Measurements from ENCODE around the gene NUP153. TPM values are rescaled to one million over a fixed set of nuclear protein-coding genes. Genes with fewer than 3 reads are reported as not detected.
"Not testable (repeated sequence)": the region's sequence is repeated elsewhere in the genome, so short reads cannot be mapped to it uniquely, and the experiment has no call there.

Gene NUP153
- total RNA-seq, 1 experiment from 2014 or later = 36.3 TPM

GRCh38 chr6:17591287-17591686 lies 115.4 kb downstream of the NUP153 start:
- H3K4me3 Mint-ChIP-seq (ENCODE audit: low read depth, unreplicated experiment) = no peak overlapping the region
- CTCF ChIA-PET = no interaction called here
- intact Hi-C loops (cut with micrococcal nuclease; ENCODE audit: unreplicated experiment) = no loop called here
- no peaks in the 10 kb centered on the region for H3K36me3 Mint-ChIP-seq (ENCODE audit: insufficient read depth, unreplicated experiment)
- H3K9me3 Mint-ChIP-seq (ENCODE audit: low read depth, unreplicated experiment) = no peaks in the 10 kb centered on the region
- BruUV-seq (replicated peaks) = no TSS peak
- H3K27me3 Mint-ChIP-seq (ENCODE audit: unreplicated experiment) = no peaks in the 10 kb centered on the region
- H3K4me1 Mint-ChIP-seq (ENCODE audit: low read depth, unreplicated experiment) = peaks cover under 1% of the 10 kb centered on the region
- H3K27ac Mint-ChIP-seq (ENCODE audit: unreplicated experiment) = no peak overlapping the region
- DNase-seq = no peak
- TF ChIP-seq CTCF (IDR thresholded peaks at IDR 0.05; ENCODE audit: unreplicated experiment) = no peak

- BruUV-seq (replicated peaks) = no TSS peak
- intact Hi-C loops (cut with micrococcal nuclease; ENCODE audit: unreplicated experiment) = no loop called here
- Mint-ChIP-seq H3K4me3 (ENCODE audit: low read depth, unreplicated experiment) (no peak overlapping the region), H3K27me3 (ENCODE audit: unreplicated experiment) (no peaks in the 10 kb centered on the region), H3K36me3 (ENCODE audit: insufficient read depth, unreplicated experiment) (no peaks in the 10 kb centered on the region), H3K27ac (ENCODE audit: unreplicated experiment) (no peak overlapping the region), H3K9me3 (ENCODE audit: low read depth, unreplicated experiment) (no peaks in the 10 kb centered on the region), H3K4me1 (ENCODE audit: low read depth, unreplicated experiment) (peaks cover 7% of the 10 kb centered on the region)
- TF ChIP-seq CTCF (IDR thresholded peaks at IDR 0.05; ENCODE audit: unreplicated experiment) = no peak
- peak; percentile 59 for DNase-seq
- CTCF ChIA-PET = interaction anchor here (0.6 to 1.0 kb wide), 6 partner anchors 10 to 434 kb away, joined by 3 to 8 read pairs (median 3); partner anchors contain the start of gene FAM8A1
Measured at GRCh38 chr6:17589406-17590096, 117.2 kb downstream of the NUP153 start.

GRCh38 chr6:17588011-17588410 lies 118.7 kb downstream of the NUP153 start:
- no peak for TF ChIP-seq CTCF (IDR thresholded peaks at IDR 0.05; ENCODE audit: unreplicated experiment)
- DNase-seq = no peak
- Mint-ChIP-seq H3K36me3 (ENCODE audit: insufficient read depth, unreplicated experiment) (no peaks in the 10 kb centered on the region), H3K4me3 (ENCODE audit: low read depth, unreplicated experiment) (no peak overlapping the region), H3K27ac (ENCODE audit: unreplicated experiment) (no peak overlapping the region), H3K27me3 (ENCODE audit: unreplicated experiment) (no peaks in the 10 kb centered on the region), H3K9me3 (ENCODE audit: low read depth, unreplicated experiment) (no peaks in the 10 kb centered on the region), H3K4me1 (ENCODE audit: low read depth, unreplicated experiment) (peaks cover 13% of the 10 kb centered on the region)
- CTCF ChIA-PET = no interaction called here
- no TSS peak for BruUV-seq (replicated peaks)
- intact Hi-C loops (cut with micrococcal nuclease; ENCODE audit: unreplicated experiment) = no loop called here

- H3K4me3 Mint-ChIP-seq (ENCODE audit: low read depth, unreplicated experiment); intact Hi-C loops (cut with micrococcal nuclease; ENCODE audit: unreplicated experiment); DNase-seq; H3K27me3 Mint-ChIP-seq (ENCODE audit: unreplicated experiment); BruUV-seq (replicated peaks); H3K9me3 Mint-ChIP-seq (ENCODE audit: low read depth, unreplicated experiment); CTCF ChIA-PET; H3K36me3 Mint-ChIP-seq (ENCODE audit: insufficient read depth, unreplicated experiment); H3K27ac Mint-ChIP-seq (ENCODE audit: unreplicated experiment): not testable (repeated sequence)
- H3K4me1 Mint-ChIP-seq (ENCODE audit: low read depth, unreplicated experiment) = peaks cover 13% of the 10 kb centered on the region
Measured at GRCh38 chr6:17586623-17587022, 120.1 kb downstream of the NUP153 start.

Measured in Calu3 (cell line).